HG03025 (cell line): ENCODE data around the gene MAFB.

ENCODE experiments used
- ATAC-seq: cut with Tn5 transposase; IDR thresholded peaks from one replicate; pipeline ENCODE4 v1.9.1; 2021; ENCODE audit warnings: mild to moderate bottlenecking, moderate library complexity; ENCODE audit not compliant: unreplicated experiment, low FRiP score

MAFB gene

DNA sequence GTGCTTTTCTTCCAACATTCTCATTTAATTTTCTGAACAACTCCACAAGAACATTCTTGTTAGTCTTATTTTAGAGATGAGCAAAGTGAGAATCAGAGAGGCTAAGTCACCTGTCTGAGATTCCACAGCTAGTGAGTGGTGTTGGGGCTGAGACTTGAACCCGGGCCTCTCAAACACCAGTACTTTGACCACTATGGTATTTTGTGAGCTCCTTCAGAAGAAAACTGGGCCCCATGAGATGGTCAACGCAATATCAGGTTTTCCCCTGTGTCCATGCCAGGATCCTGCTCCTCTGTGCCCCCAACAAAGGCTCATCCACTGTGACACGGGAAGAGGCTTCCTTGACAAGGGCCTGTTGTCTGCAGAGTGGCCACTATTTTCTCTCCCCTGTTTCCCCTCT lies 51.9 kb downstream of the MAFB start:
- ATAC-seq, result no peak

DNA sequence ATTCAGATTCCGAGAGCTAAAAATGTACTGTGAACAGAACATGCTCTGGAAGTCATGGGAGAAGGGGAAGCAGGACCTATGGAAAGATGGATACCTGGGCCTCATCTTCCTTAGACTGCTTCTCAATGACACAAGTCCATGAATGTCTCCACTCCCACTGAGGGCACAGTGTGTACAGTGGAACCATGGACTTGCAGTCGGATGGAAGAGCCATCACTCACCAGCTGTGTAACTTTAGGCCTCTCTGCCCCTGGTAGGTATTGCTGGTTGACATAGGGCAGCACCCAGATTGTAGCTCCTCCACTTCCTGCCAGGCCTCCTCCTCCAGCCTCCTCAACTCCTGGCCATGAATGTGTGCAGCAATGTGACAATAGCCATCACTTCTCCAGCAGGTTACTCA lies 52.5 kb downstream of the MAFB start:
- ATAC-seq, result no peak

DNA sequence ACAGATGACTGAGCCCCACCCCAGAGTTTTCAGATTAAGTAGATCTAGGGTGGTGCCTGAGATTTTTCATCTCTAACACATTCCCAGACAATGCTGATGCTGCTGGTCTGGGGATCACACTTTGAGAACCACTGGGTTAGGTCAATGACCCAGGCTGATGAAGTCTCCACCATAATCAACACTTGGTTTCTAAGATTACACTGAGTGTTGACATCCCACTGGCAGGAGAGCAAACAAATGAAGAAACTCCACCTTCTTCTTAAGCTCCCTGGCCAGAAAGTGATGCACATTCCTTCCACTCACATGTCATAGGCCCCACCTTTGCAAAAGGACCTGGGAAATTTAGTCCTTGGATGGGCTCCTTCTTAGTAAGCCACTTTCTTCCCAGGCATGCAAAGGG lies 53.1 kb downstream of the MAFB start:
- no peak for ATAC-seq
